Measurements from ENCODE around the gene SPRYD7.
A peak's percentile ranks its signal among the peaks of the same experiment; 100 is the strongest.
"Not testable (repeated sequence)": the region's sequence is repeated elsewhere in the genome, so short reads cannot be mapped to it uniquely, and the experiment has no call there.

SPRYD7 gene

GRCh38 chr13:49936075-49936967 lies at the start of gene SPRYD7:
Gene SPRYD7 (minus strand): TSS chr13:49936340. CDS start chr13:49936235, 105 bp downstream.
- DNase-seq, result peak; percentile 95 to 97

- no peak for DNase-seq
Measured at GRCh38 chr13:49985129-49985528, 49.0 kb upstream of the SPRYD7 start.

- no peak for DNase-seq
Measured at GRCh38 chr13:49980266-49980665, 44.1 kb upstream of the SPRYD7 start.

- DNase-seq, result no peak
Measured at GRCh38 chr13:49977992-49978391, 41.9 kb upstream of the SPRYD7 start.

GRCh38 chr13:49976314-49977258 lies 40.4 kb upstream of the SPRYD7 start:
- peak; percentile 76 to 80 for DNase-seq

GRCh38 chr13:49975826-49976225 lies 39.7 kb upstream of the SPRYD7 start:
- DNase-seq, result no peak

- DNase-seq, result no peak
Measured at GRCh38 chr13:49972709-49973108, 36.6 kb upstream of the SPRYD7 start.

GRCh38 chr13:49967456-49967855 lies 31.3 kb upstream of the SPRYD7 start:
- DNase-seq, result no peak

- no peak for DNase-seq
Measured at GRCh38 chr13:49958321-49958720, 22.2 kb upstream of the SPRYD7 start.

- DNase-seq, result no peak
Measured at GRCh38 chr13:49956131-49956530, 20.0 kb upstream of the SPRYD7 start.

- DNase-seq, result no peak
Measured at GRCh38 chr13:49954674-49955455, 18.7 kb upstream of the SPRYD7 start.

- DNase-seq, result no peak
Measured at GRCh38 chr13:49953560-49953959, 17.4 kb upstream of the SPRYD7 start.

GRCh38 chr13:49951754-49952535 lies 15.8 kb upstream of the SPRYD7 start:
- no peak for DNase-seq

GRCh38 chr13:49948777-49949270 lies 12.7 kb upstream of the SPRYD7 start:
- not testable (repeated sequence) for DNase-seq

- DNase-seq, result no peak
Measured at GRCh38 chr13:49939321-49939720, 3.2 kb upstream of the SPRYD7 start.

GRCh38 chr13:49938921-49939320 lies 2.8 kb upstream of the SPRYD7 start:
- no peak for DNase-seq

- peak in 1 of 2 donors; percentile 41 for DNase-seq
Measured at GRCh38 chr13:49938314-49938713, 2.2 kb upstream of the SPRYD7 start.

GRCh38 chr13:49936968-49937273 lies 781 bp upstream of the SPRYD7 start:
- DNase-seq, result no peak

- DNase-seq, result peak; percentile 27 to 52
Measured at GRCh38 chr13:49935171-49936074, 717 bp downstream of the SPRYD7 start.

- DNase-seq, result no peak
Measured at GRCh38 chr13:49933511-49933910, 2.6 kb downstream of the SPRYD7 start.

GRCh38 chr13:49932868-49933267 lies 3.3 kb downstream of the SPRYD7 start:
- no peak for DNase-seq
